Hepatocyte (in vitro differentiated cells): Measurements from ENCODE around the gene S100A14.

ENCODE experiments used
- EZH2 ChIP-seq: fragments of 200-600 bp; sonication (generic); IDR thresholded peaks from 2 replicates; pipeline ENCODE4 v1.6.1; 2016; ENCODE audit warnings: antibody characterized with exemption, mild to moderate bottlenecking, borderline replicate concordance
- TF ChIP-seq, protein P1 (sequence below): fragments of 200-600 bp; sonication (generic); IDR thresholded peaks from 2 replicates; pipeline ENCODE4 v1.5.1; 2016; ENCODE audit warnings: antibody characterized with exemption, mild to moderate bottlenecking; ENCODE audit not compliant: poor library complexity

- TF ChIP-seq, protein P1, sequence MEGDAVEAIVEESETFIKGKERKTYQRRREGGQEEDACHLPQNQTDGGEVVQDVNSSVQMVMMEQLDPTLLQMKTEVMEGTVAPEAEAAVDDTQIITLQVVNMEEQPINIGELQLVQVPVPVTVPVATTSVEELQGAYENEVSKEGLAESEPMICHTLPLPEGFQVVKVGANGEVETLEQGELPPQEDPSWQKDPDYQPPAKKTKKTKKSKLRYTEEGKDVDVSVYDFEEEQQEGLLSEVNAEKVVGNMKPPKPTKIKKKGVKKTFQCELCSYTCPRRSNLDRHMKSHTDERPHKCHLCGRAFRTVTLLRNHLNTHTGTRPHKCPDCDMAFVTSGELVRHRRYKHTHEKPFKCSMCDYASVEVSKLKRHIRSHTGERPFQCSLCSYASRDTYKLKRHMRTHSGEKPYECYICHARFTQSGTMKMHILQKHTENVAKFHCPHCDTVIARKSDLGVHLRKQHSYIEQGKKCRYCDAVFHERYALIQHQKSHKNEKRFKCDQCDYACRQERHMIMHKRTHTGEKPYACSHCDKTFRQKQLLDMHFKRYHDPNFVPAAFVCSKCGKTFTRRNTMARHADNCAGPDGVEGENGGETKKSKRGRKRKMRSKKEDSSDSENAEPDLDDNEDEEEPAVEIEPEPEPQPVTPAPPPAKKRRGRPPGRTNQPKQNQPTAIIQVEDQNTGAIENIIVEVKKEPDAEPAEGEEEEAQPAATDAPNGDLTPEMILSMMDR, result no peak
- TF ChIP-seq EZH2, result no peak
These were observed 35.6 kb upstream of the S100A14 start for GRCh38 chr1:153651771-153652170.
